SU-DHL-6 (cell line): ENCODE results near the gene ZNF200.
A peak's percentile ranks its signal among the peaks of the same experiment; 100 is the strongest.

Source experiments
- H2AFZ ChIP-seq: fragments of 200-600 bp; sonication (generic); 2 replicates; pipeline ENCODE4 v1.6.1; 2014; ENCODE audit warnings: low read depth, mild to moderate bottlenecking, moderate library complexity, mixed read lengths, antibody characterized with exemption, low read length; ENCODE audit not compliant: severe bottlenecking
- H3F3A ChIP-seq: fragments of 200-600 bp; shearing (Covaris generic); 2 replicates; pipeline ENCODE4 v1.6.0; 2016; ENCODE audit warnings: antibody characterized with exemption, mild to moderate bottlenecking; ENCODE audit not compliant: insufficient read depth
- H3K27ac ChIP-seq: fragments of 200-600 bp; sonication (generic); 2 replicates; pipeline ENCODE4 v1.5.1; 2016; ENCODE audit warnings: low read depth, mild to moderate bottlenecking, low read length, moderate library complexity, mixed read lengths
- H3K27me3 ChIP-seq: fragments of 200-600 bp; sonication (generic), shearing (Covaris generic); 2 replicates; pipeline ENCODE4 v1.6.0; 2014; ENCODE audit warnings: mild to moderate bottlenecking, low read length
- H3K36me3 ChIP-seq: fragments of 200-600 bp; sonication (generic); 2 replicates; pipeline ENCODE4 v1.6.1; 2014; ENCODE audit warnings: mild to moderate bottlenecking, low read length, mixed read lengths
- H3K4me2 ChIP-seq: fragments of 300-600, 200-600 bp; shearing (Covaris generic), sonication (generic); 2 replicates; pipeline ENCODE4 v1.6.0; 2014; ENCODE audit warnings: low read length, low read depth, mild to moderate bottlenecking; ENCODE audit not compliant: poor library complexity, severe bottlenecking
- H3K4me3 ChIP-seq: fragments of 200-600 bp; sonication (generic); 2 replicates; pipeline ENCODE4 v1.5.1; 2014; ENCODE audit warnings: antibody characterized with exemption, low read length, mild to moderate bottlenecking, mixed read lengths; ENCODE audit not compliant: insufficient read depth, poor library complexity, severe bottlenecking
- H3K79me2 ChIP-seq: fragments of 200-600 bp; sonication (generic); 2 replicates; pipeline ENCODE4 v1.6.1; 2014; ENCODE audit warnings: mild to moderate bottlenecking, low read length, moderate library complexity; ENCODE audit not compliant: insufficient read depth
- H3K9ac ChIP-seq: fragments of 200-600 bp; sonication (generic); 2 replicates; pipeline ENCODE4 v1.7.0; 2014; ENCODE audit warnings: mild to moderate bottlenecking, low read length
- H3K9me2 ChIP-seq: fragments of 200-600 bp; sonication (generic); replicated peaks from 2 replicates; pipeline ENCODE4 v1.6.1; 2014; ENCODE audit warnings: low read length; ENCODE audit not compliant: insufficient read depth
- H3K9me3 ChIP-seq: fragments of 200-600 bp; sonication (generic); 2 replicates; pipeline ENCODE4 v1.6.1; 2014; ENCODE audit warnings: low read length, mixed read lengths; ENCODE audit not compliant: insufficient read depth
- H4K20me1 ChIP-seq: fragments of 200-600 bp; sonication (generic); 2 replicates; pipeline ENCODE4 v1.6.1; 2014; ENCODE audit warnings: low read depth, mild to moderate bottlenecking, antibody characterized with exemption, low read length, moderate library complexity, mixed read lengths
- CTCF ChIP-seq: fragments of 200-600 bp; sonication (generic); IDR thresholded peaks from one replicate; pipeline ENCODE4 v1.5.1; 2017; ENCODE audit warnings: antibody characterized with exemption, mild to moderate bottlenecking, low read length, moderate library complexity; ENCODE audit not compliant: insufficient read depth, poor library complexity, severe bottlenecking
- EZH2phosphoT487 ChIP-seq: fragments of 200-600 bp; sonication (generic), shearing (Covaris generic); conservative IDR thresholded peaks from 2 replicates; pipeline ENCODE4 v1.6.1; 2018; ENCODE audit warnings: mild to moderate bottlenecking, antibody characterized with exemption, low read length, moderate library complexity, mixed read lengths

Gene ZNF200

GRCh38 chr16:3173892-3174617, 60.9 kb downstream of the ZNF200 start:
- Histone ChIP-seq H2AFZ (peak overlapping the region; percentile 80), H4K20me1 (no peaks in the 10 kb centered on the region), H3K4me2 (peak overlapping the region; percentile 50), H3K79me2 (no peaks in the 10 kb centered on the region), H3K4me3 (no peak overlapping the region), H3K36me3 (no peaks in the 10 kb centered on the region), H3K27ac (no peak overlapping the region), H3K9me2 (no peaks in the 10 kb centered on the region), H3F3A (no peaks in the 10 kb centered on the region), H3K27me3 (no peaks in the 10 kb centered on the region), H3K9me3 (no peaks in the 10 kb centered on the region), H3K9ac (peak overlapping the region; percentile 25; the same call in 1 of the 2 replicates)
- TF ChIP-seq CTCF, result peak; percentile 64
- no peak for TF ChIP-seq EZH2phosphoT487
